Nephron progenitor cell (in vitro differentiated cells): ENCODE results near the gene EIF2S1.
"Not testable (repeated sequence)": the region's sequence is repeated elsewhere in the genome, so short reads cannot be mapped to it uniquely, and the experiment has no call there.

Experiments
- DNase-seq: peaks from one replicate; pipeline ENCODE4 v3.0.0; 2021
- H3K27ac Mint-ChIP-seq: 2 replicates; pipeline ENCODE4 v1.8.0; 2021; ENCODE audit warnings: mild to moderate bottlenecking, moderate library complexity, mixed read lengths
- H3K27me3 Mint-ChIP-seq: 2 replicates; pipeline ENCODE4 v1.8.0; 2021; ENCODE audit warnings: mild to moderate bottlenecking, low read depth, mixed read lengths; ENCODE audit not compliant: poor library complexity
- H3K36me3 Mint-ChIP-seq: 2 replicates; pipeline ENCODE4 v1.8.0; 2021; ENCODE audit warnings: low read depth, mixed read lengths
- H3K4me1 Mint-ChIP-seq: 2 replicates; pipeline ENCODE4 v1.8.0; 2021; ENCODE audit warnings: mixed read lengths
- H3K4me3 Mint-ChIP-seq: 2 replicates; pipeline ENCODE4 v1.8.0; 2021; ENCODE audit warnings: mild to moderate bottlenecking, moderate library complexity, mixed read lengths
- H3K9me3 Mint-ChIP-seq: 2 replicates; pipeline ENCODE4 v1.8.0; 2021; ENCODE audit warnings: mild to moderate bottlenecking, moderate library complexity, mixed read lengths
- CTCF ChIP-seq: fragments of 200-600 bp; sonication (generic); IDR thresholded peaks from 2 replicates; pipeline ENCODE4 v1.5.0; 2021; ENCODE audit warnings: antibody characterized with exemption

EIF2S1 gene

GRCh38 chr14:67359775-67360469, at the start of gene EIF2S1, which contains the start of gene ATP6V1D:
Gene EIF2S1 (plus strand): TSS chr14:67360328. CDS start chr14:67364768, 4,440 bp downstream.
Gene ATP6V1D (minus strand): TSS chr14:67359804. CDS start chr14:67359698, 106 bp downstream.
- Mint-ChIP-seq H3K27ac (peak within 1 kb of the TSS; percentile 99), H3K27me3 (no peaks in the 10 kb centered on the region), H3K4me1 (peaks cover 69% of the 10 kb centered on the region), H3K4me3 (peak within 1 kb of the TSS; percentile 99), H3K36me3 (peaks cover 13% of the 10 kb centered on the region), H3K9me3 (no peaks in the 10 kb centered on the region)
- TF ChIP-seq CTCF: peak; percentile 94
- peak; percentile 99 for DNase-seq

- TF ChIP-seq CTCF: no peak
- Mint-ChIP-seq H3K27ac (no peak overlapping the region), H3K4me3 (no peak overlapping the region), H3K9me3 (no peaks in the 10 kb centered on the region), H3K4me1 (no peaks in the 10 kb centered on the region), H3K36me3 (peaks cover 18% of the 10 kb centered on the region), H3K27me3 (no peaks in the 10 kb centered on the region)
- no peak for DNase-seq
Observed at GRCh38 chr14:67311868-67312267, 48.3 kb upstream of the EIF2S1 start.

- Mint-ChIP-seq H3K36me3 (peaks cover 19% of the 10 kb centered on the region), H3K27ac (no peak overlapping the region), H3K4me1 (peaks cover 4% of the 10 kb centered on the region), H3K4me3 (no peak overlapping the region), H3K27me3 (no peaks in the 10 kb centered on the region), H3K9me3 (no peaks in the 10 kb centered on the region)
- DNase-seq: no peak
- no peak for TF ChIP-seq CTCF
Observed at GRCh38 chr14:67313153-67313552, 47.0 kb upstream of the EIF2S1 start.

GRCh38 chr14:67317822-67318221, 42.3 kb upstream of the EIF2S1 start:
- DNase-seq: no peak
- Mint-ChIP-seq H3K27me3 (no peaks in the 10 kb centered on the region), H3K4me3 (no peak overlapping the region), H3K36me3 (peaks cover 43% of the 10 kb centered on the region), H3K9me3 (no peaks in the 10 kb centered on the region), H3K27ac (peak overlapping the region; percentile 76), H3K4me1 (peaks cover 4% of the 10 kb centered on the region)
- TF ChIP-seq CTCF: no peak

- H3K27me3 Mint-ChIP-seq: no peaks in the 10 kb centered on the region
- DNase-seq: no peak
- H3K4me1 Mint-ChIP-seq: peaks cover 4% of the 10 kb centered on the region
- H3K36me3 Mint-ChIP-seq: peaks cover 43% of the 10 kb centered on the region
- no peak for TF ChIP-seq CTCF
- no peak overlapping the region for H3K27ac Mint-ChIP-seq
- no peaks in the 10 kb centered on the region for H3K9me3 Mint-ChIP-seq
- no peak overlapping the region for H3K4me3 Mint-ChIP-seq
Observed at GRCh38 chr14:67319142-67319541, 41.0 kb upstream of the EIF2S1 start.

GRCh38 chr14:67329666-67330065, 30.5 kb upstream of the EIF2S1 start:
- H3K27ac Mint-ChIP-seq, DNase-seq, H3K27me3 Mint-ChIP-seq, H3K4me3 Mint-ChIP-seq, H3K4me1 Mint-ChIP-seq: not testable (repeated sequence)
- Mint-ChIP-seq H3K36me3 (peaks cover 73% of the 10 kb centered on the region), H3K9me3 (peaks cover 13% of the 10 kb centered on the region)
